Measurements from ENCODE around the gene SIAH1. TPM values are rescaled to one million over a fixed set of nuclear protein-coding genes. Genes with fewer than 3 reads are reported as not detected.

Gene SIAH1
- polyA plus RNA-seq, 2 of the 4 experiments (the other 2 are of a cell fraction), result 13.3 to 28.5 TPM

DNA sequence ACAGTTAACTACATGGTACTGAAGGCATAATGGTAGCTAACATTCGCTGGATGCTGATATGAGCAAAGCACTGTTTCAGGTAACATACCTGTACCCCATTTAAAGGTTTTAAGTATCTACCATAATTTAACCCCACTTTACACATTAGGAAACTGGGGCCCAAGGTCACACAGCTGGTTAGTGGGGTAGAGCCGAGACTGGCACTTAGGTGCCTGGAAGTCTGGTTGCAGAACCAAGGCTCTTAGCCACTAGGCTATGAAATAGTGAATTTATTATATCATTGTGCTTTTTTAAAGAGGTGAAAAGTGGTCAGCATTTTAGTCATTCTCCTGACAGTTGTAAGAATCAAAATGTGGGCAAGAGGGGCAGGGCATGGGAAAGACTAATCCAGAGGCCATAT lies 25.2 kb downstream of the SIAH1 start:
- FAIRE-seq, result no peak
- POLR2A ChIA-PET, result no interaction called here
- 96% methylated on average over 2 of the region's 2 CpGs for WGBS (ENCODE audit: missing lambda C conversion rate)

DNA sequence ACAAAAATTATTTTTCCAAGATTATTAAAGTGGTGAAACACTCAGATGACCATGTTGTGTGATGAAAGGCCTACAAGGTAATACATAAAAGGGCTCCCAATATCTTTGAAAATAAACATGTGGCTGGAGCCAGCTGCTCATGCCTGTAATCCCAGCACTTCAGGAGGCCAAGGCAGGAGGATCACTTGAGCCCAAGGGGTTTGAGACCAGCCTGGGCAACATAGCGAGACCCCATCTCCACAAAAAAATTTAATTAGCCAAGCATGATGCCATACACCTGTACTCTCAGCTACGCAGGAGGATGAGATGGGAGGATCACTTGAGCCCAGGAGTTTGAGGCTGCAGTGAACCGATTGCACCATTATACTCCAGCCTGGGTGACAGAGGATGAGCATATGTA lies 26.8 kb downstream of the SIAH1 start:
- ChIA-PET CTCF (interaction anchor here (1.0 to 2.5 kb wide), 2 partner anchors 18 to 168 kb away, joined by 4 to 12 read pairs; no protein-coding TSS in a partner anchor), POLR2A (no interaction called here)
- ATAC-seq (no peak), DNase-seq (ENCODE audit: low read depth in 1 of 2, low spot score in 1 of 2) (no peak), FAIRE-seq (no peak)
- Histone ChIP-seq H3K4me2 (no peak overlapping the region), H3K4me1 (peaks cover 3% of the 10 kb centered on the region; the same call in 1 of the 3 replicates), H3K9me3 (no peaks in the 10 kb centered on the region), H3K4me3 (no peak overlapping the region), H3K27ac (no peak overlapping the region)
- 91% methylated on average over 3 of the region's 3 CpGs for WGBS (ENCODE audit: missing lambda C conversion rate)
- TF ChIP-seq HMGXB4 (CRISPR knock-in tag; IDR thresholded peaks at IDR 0.05; ENCODE audit: borderline replicate concordance) (no peak), PHF8 (IDR thresholded peaks at IDR 0.05; ENCODE audit: borderline replicate concordance, low read depth) (no peak), MAZ (IDR thresholded peaks at IDR 0.05; ENCODE audit: borderline replicate concordance, low read depth, low read length) (no peak), EP300 (IDR thresholded peaks at IDR 0.05) (no peak), ESRRA (IDR thresholded peaks at IDR 0.05; ENCODE audit: borderline replicate concordance, low read length) (no peak), CBX8 (IDR thresholded peaks at IDR 0.05) (no peak)
- TF ChIP-seq, protein P1, sequence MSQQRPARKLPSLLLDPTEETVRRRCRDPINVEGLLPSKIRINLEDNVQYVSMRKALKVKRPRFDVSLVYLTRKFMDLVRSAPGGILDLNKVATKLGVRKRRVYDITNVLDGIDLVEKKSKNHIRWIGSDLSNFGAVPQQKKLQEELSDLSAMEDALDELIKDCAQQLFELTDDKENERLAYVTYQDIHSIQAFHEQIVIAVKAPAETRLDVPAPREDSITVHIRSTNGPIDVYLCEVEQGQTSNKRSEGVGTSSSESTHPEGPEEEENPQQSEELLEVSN (IDR thresholded peaks at IDR 0.05; ENCODE audit: borderline replicate concordance, low read depth), result no peak

More for the DNA sequence above, 25.2 kb downstream of the SIAH1 start:
- no peak overlapping the region for H3K27ac ChIP-seq
- H3K9me3 ChIP-seq, result no peaks in the 10 kb centered on the region
- H3K4me1 ChIP-seq, result peaks cover 8% of the 10 kb centered on the region
- no peak for ATAC-seq
- no peak overlapping the region for H3K4me2 ChIP-seq
- no peak for DNase-seq (ENCODE audit: low read depth in 1 of 2, low spot score in 1 of 2)
- H3K4me3 ChIP-seq, result no peak overlapping the region
- CTCF ChIA-PET, result interaction anchor here (0.8 to 2.5 kb wide), 6 partner anchors 7 to 264 kb away, joined by 3 to 12 read pairs (median 6); no protein-coding TSS in a partner anchor
- TF ChIP-seq CHD2 (IDR thresholded peaks at IDR 0.05; ENCODE audit: low read length, partially characterized antibody) (no peak), CBX2 (IDR thresholded peaks at IDR 0.05; ENCODE audit: borderline replicate concordance, low read depth) (no peak), RCOR1 (IDR thresholded peaks at IDR 0.05; ENCODE audit: low read depth, low read length) (no peak), ELK1 (IDR thresholded peaks at IDR 0.05; ENCODE audit: low read depth, low read length) (no peak), HOXB13 (CRISPR knock-in tag; IDR thresholded peaks at IDR 0.05; ENCODE audit: low read depth) (no peak), POLR2A (IDR thresholded peaks at IDR 0.05; ENCODE audit: low read length) (no peak), ZC3H11A (IDR thresholded peaks at IDR 0.05) (no peak), MYC (IDR thresholded peaks at IDR 0.05; ENCODE audit: borderline replicate concordance, low read length) (no peak), KDM5A (IDR thresholded peaks at IDR 0.05) (no peak), FOSB (CRISPR knock-in tag; IDR thresholded peaks at IDR 0.05) (no peak), TP53 (CRISPR knock-in tag; IDR thresholded peaks at IDR 0.05) (no peak), EHMT2 (IDR thresholded peaks at IDR 0.05; ENCODE audit: low read depth) (no peak), JUNB (IDR thresholded peaks at IDR 0.05) (no peak), SMC3 (IDR thresholded peaks at IDR 0.05) (no peak), ZSCAN20 (CRISPR knock-in tag; IDR thresholded peaks at IDR 0.05) (no peak), NR3C1 (IDR thresholded peaks at IDR 0.05) (no peak)
- TF ChIP-seq, protein P2, sequence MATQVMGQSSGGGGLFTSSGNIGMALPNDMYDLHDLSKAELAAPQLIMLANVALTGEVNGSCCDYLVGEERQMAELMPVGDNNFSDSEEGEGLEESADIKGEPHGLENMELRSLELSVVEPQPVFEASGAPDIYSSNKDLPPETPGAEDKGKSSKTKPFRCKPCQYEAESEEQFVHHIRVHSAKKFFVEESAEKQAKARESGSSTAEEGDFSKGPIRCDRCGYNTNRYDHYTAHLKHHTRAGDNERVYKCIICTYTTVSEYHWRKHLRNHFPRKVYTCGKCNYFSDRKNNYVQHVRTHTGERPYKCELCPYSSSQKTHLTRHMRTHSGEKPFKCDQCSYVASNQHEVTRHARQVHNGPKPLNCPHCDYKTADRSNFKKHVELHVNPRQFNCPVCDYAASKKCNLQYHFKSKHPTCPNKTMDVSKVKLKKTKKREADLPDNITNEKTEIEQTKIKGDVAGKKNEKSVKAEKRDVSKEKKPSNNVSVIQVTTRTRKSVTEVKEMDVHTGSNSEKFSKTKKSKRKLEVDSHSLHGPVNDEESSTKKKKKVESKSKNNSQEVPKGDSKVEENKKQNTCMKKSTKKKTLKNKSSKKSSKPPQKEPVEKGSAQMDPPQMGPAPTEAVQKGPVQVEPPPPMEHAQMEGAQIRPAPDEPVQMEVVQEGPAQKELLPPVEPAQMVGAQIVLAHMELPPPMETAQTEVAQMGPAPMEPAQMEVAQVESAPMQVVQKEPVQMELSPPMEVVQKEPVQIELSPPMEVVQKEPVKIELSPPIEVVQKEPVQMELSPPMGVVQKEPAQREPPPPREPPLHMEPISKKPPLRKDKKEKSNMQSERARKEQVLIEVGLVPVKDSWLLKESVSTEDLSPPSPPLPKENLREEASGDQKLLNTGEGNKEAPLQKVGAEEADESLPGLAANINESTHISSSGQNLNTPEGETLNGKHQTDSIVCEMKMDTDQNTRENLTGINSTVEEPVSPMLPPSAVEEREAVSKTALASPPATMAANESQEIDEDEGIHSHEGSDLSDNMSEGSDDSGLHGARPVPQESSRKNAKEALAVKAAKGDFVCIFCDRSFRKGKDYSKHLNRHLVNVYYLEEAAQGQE (IDR thresholded peaks at IDR 0.05), result no peak

Data from A549 (cell line).